AG08395 (cell line): ENCODE results near the gene CDKN2A.
A peak's percentile ranks its signal among the peaks of the same experiment; 100 is the strongest.

ENCODE experiments used
- DNase-seq: peaks from one replicate; pipeline ENCODE4 v3.0.0; 2012; ENCODE audit warnings: mixed read lengths, low spot score

CDKN2A gene

DNA sequence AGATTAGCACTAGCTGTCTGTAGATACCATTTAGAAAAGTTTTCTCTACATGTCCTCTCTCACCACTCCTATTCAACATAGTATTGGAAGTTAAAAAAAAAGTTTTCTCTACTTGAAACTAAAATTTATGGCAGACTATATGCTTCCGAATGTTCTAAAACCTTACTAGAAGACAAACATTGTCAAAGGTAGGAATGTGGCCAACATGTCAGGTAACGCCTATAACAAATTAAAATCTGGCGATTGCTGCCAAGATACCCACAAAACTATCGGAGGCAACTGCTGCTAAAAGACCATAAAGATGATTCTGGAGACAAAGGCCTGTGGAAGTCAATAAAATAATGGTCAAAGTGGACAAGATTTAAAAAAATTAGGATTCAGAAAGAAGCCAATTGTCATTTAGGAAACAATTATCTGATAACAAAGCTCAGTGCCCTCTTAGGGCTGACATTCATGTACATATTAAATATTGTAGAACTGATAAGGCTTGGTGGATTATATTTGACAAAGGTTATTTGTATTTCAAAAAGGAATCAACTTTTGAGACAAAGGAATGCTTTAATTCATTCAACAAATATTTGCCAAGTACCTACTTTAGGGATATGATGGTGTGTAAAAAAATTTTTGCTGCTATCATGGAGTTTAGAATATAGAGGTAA, 52.7 kb downstream of the CDKN2A start:
- no peak for DNase-seq

DNA sequence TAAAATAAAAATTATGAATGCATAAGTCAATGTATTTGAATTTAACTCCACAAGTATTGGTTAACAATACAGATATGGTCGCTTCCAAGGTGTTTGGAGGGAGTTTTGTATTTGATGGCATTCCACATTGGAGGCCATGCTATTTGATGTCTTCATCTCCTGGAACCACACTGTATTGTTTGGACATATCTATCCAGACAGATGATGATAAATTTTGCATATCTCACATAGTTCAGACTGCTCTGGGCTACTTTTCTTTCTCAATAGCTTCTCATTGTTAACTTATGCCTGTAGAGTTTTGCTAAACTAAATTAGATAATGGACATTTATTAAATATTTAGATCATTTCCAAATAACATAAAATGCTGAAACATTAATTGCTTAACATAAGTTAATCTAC, 58.0 kb downstream of the CDKN2A start:
- DNase-seq, result no peak

DNA sequence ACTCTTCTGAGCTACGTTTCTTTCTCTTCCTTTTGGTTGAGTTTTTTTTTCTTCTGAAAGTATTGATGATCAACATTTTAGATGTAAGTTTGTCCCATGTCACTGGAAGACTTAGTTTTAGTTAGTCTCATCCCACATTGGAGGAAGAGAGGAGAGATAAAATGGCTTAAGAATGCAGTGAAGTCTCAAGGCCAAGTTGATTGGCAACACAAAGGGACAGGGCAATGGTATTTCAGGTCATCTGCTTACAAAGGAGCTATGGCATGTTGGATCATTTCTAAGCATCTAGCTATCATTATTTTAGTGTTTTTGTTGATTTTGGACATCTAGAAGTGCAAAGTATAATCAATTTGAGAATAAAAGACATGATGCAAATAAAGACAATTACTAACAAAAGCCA, 58.6 kb downstream of the CDKN2A start:
- no peak for DNase-seq

DNA sequence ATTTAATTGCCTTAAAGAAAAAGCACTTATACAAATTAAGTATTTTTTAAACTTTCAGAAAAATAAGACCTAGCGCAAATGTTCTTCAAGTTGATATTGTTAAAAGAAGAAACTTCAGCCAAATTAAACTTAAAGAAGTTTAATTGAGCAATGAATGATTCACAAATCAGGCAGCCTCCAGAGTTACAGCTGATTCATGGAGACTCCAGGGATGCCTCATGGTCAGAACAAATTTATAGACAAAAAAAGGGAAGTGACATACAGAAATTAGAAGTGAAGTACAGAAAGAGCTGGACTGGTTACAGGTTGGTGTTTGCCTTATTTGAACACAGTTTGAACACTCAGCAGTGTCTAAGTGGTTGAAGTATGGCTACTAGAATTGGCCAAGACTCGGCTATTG, 60.3 kb downstream of the CDKN2A start:
- no peak for DNase-seq

DNA sequence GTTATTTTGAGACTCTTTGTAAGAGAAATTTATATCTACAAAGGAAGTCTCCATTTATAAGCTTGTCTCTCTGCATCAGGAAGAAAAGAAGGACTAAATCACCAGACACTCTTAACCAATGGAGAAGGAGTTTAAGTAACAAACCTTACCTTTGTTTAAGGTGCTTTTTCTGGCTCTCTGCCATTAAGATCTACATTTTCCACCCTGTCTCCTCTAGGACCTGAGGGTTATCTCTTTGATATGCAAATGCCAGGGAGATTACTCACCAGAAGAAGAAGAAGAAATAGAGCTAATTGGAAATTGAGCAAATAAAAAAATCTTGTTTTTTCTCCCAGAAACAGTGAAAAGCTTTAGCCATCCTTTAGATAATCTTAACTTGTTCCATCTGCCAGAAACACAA, 60.9 kb downstream of the CDKN2A start:
- no peak for DNase-seq

DNA sequence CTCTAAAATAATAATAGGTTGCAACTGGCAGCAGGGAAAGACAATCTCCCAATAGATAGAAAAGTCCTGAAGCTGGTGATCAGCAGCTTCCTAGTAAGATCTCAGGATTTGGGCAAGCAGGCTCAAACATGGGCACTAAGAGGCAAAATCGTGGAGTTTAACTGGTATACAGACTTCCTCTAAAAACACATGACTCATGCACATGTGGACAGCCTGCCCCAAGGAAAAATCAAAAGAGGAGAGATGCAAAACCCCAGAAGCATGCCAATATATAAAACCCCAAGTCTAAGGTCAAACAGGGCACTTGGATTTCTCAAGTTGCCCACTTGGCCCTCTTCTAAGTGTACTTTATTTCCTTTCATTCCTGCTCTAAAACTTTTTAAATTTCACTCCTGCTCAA, 62.8 kb downstream of the CDKN2A start:
- DNase-seq, result no peak

DNA sequence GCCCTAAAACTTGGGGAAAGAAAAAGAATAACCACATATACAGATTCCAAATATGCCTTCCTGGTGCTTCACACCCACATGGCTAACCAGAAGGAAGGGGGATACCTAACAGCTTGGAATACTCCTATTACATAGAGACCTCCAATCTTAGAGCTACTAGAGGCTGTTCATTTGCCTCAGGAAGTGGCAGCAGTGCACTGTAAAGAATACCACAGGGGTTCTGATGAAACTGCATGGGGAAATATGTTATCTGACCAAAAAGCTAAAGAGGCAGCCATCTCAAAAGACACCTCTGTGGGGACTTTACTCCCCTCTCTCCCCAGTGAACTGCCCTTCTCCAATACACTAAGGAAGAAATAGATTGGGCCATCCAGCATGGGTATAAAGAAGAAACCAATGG, 66.4 kb downstream of the CDKN2A start:
- DNase-seq, result no peak

DNA sequence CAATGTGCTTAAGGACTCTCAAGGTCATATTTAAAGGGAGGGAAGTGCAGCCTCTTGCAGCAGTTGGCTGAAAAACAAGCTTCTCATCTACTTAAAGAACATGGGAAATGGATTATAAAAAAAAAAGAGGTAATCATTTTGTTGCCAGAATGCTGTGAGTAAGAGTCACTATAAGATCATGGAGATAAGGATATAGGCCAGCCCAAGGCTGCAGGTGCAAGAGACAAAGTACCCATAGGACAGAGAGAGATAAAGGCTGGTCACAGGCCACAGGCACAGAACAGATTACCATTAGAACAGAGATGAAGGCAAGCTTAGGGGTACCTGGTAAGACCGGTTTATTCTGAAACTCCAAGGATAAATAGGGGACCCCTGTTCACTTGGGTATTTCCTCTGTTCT, 70.5 kb downstream of the CDKN2A start:
- no peak for DNase-seq

DNA sequence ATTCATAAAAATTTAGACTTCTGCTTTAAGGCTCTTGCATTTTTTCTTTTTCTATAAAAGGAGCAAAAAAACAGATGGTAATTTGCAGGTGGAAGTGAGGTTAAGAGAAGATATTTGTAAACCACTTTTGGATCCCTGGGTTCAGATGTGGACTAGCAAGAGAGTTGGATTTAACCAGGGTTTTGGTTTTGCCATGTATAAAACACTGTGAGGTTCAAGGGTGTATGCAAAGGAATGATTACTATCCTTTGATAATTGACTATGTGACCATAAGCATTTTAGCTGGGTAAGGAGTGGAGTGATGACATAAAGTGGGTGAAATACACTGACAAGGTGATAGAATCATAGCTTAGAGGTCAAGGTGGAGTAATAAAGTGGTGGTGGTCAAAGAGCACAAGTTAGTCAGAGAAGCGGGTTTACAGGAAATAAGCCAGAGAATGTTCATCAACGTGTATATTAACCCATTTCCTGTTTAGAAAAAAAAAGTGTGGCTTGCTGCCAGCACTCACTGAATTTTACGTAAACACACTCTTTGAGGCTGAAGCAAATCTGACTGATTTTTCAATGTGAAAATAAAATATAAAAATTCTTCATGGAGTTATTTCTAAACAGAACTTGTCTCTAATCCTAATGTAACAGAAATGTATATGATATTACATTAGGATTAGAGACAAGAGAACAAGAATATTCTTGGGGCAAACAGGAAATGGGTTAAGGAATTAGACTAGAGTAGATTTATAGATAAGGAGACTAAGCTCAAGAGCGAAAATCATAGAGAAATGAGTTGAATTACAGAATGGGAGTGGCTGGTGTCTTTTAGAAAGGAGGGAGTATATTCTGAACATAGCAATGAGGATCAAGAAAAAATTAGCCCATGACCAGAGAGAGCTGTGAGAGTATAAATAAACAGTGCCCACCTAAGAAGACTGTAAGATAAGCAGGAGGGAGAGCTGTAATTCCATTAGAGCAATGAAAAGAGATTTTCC, 74.5 kb downstream of the CDKN2A start:
- DNase-seq, result peak; percentile 4
